Panc1 (cell line): Measurements from ENCODE around the gene PIK3R4. TPM values are rescaled to one million over a fixed set of nuclear protein-coding genes. Genes with fewer than 3 reads are reported as not detected.

Experiments used
- ATAC-seq: fragments of 200-7000 bp; cut with Tn5 transposase; 2 replicates; pipeline ENCODE4 v1.9.1; 2020; ENCODE audit warnings: mild to moderate bottlenecking, moderate library complexity
- BruUV-seq: library from RNA; stranded (reverse); fragments of 400-500 nt; replicated peaks from 2 replicates; lab custom pipeline; 2021; lab: Mats Ljungman, UMichigan
- CTCF ChIA-PET: fragments of 300-600 bp; sonication (Branson Sonifier 250); formaldehyde crosslinking; loops from one replicate; lab custom pipeline; 2022; ENCODE audit warnings: antibody characterized with exemption; lab: Charles Lee
- POLR2A ChIA-PET: fragments of 300-600 bp; sonication (Branson Sonifier 250); formaldehyde crosslinking; loops from one replicate; lab custom pipeline; 2022; ENCODE audit warnings: antibody characterized with exemption; lab: Charles Lee
- DNase-seq: peaks from one replicate; pipeline ENCODE4 v3.0.0-alpha.2; 2010; ENCODE audit warnings: low read depth, low spot score
- H3K27ac ChIP-seq: 2 replicates; pipeline ENCODE4 v1.5.1; 2011; ENCODE audit warnings: mild to moderate bottlenecking, low read length, inconsistent platforms
- H3K27me3 ChIP-seq: fragments of 200-500 bp; sonication (Bioruptor generic); 2 replicates; pipeline ENCODE4 v1.6.0; 2014; ENCODE audit warnings: low read length, inconsistent platforms; ENCODE audit not compliant: control insufficient read depth, insufficient read depth
- H3K36me3 ChIP-seq: fragments of 200-500 bp; sonication (Bioruptor generic); 2 replicates; pipeline ENCODE4 v1.5.1; 2014; ENCODE audit warnings: inconsistent platforms, mild to moderate bottlenecking, low read length, moderate library complexity; ENCODE audit not compliant: control insufficient read depth, insufficient read depth
- H3K4me1 ChIP-seq: 2 replicates; pipeline ENCODE4 v1.5.1; 2011; ENCODE audit warnings: inconsistent platforms, mild to moderate bottlenecking, low read length, moderate library complexity; ENCODE audit not compliant: control insufficient read depth, insufficient read depth
- H3K4me3 ChIP-seq, 2 experiments: 2 replicates each; pipeline ENCODE4 v1.5.1; 2011 to 2012; ENCODE audit warnings: low read depth in 2 of 2, low read length in 2 of 2, mild to moderate bottlenecking in 2 of 2, inconsistent platforms in 1 of 2, moderate library complexity in 1 of 2
- H3K9me3 ChIP-seq: fragments of 200-500 bp; sonication (Bioruptor generic); 2 replicates; pipeline ENCODE4 v1.5.1; 2014; ENCODE audit warnings: low read depth, mild to moderate bottlenecking, inconsistent platforms, low read length, moderate library complexity; ENCODE audit not compliant: control insufficient read depth, insufficient read depth
- CTCF ChIP-seq: fragments of 450-650 bp; IDR thresholded peaks from 2 replicates; pipeline ENCODE4 v1.5.1; 2017; ENCODE audit warnings: mild to moderate bottlenecking
- POLR2AphosphoS5 ChIP-seq: IDR thresholded peaks from 2 replicates; pipeline ENCODE4 v1.6.1; 2012; ENCODE audit warnings: mild to moderate bottlenecking, low read depth, low read length, moderate library complexity
- REST ChIP-seq, 2 experiments: IDR thresholded peaks; 2 replicates each; pipeline ENCODE4 v1.6.1; 2011 to 2012; ENCODE audit warnings: low read depth in 2 of 2, control low read depth in 1 of 2, low read length in 1 of 2, mild to moderate bottlenecking in 1 of 2, moderate library complexity in 1 of 2; ENCODE audit not compliant: insufficient read depth in 1 of 2
- SIN3A ChIP-seq: IDR thresholded peaks from 2 replicates; pipeline ENCODE4 v1.6.1; 2012; ENCODE audit warnings: low read depth, mild to moderate bottlenecking, low read length, moderate library complexity, borderline replicate concordance; ENCODE audit not compliant: insufficient read depth
- TCF7L2 ChIP-seq: IDR thresholded peaks from 2 replicates; pipeline ENCODE4 v1.6.1; 2011; ENCODE audit warnings: mild to moderate bottlenecking, low read depth, low read length, inconsistent platforms
- in situ Hi-C: cut with HindIII; loops from 2 replicates; pipeline ENCODE4 v1.10.0; 2016; ENCODE audit warnings: low sequenced_read_pairs, low pct_unique_long_range_greater_than_20kb
- intact Hi-C: fragments of 100-400 bp; cut with micrococcal nuclease; formaldehyde crosslinking; loops from one replicate; pipeline ENCODE4 v1.10.0; 2022; ENCODE audit not compliant: unreplicated experiment
- total RNA-seq: library from RNA; stranded (reverse); gene quantifications from one replicate; pipeline ENCODE4 v1.2.1, GENCODE V29; 2021; ENCODE audit not compliant: unreplicated experiment

The PIK3R4 gene
- total RNA-seq, 1 experiment from 2014 or later: 26.1 TPM

GRCh38 chr3:130760922-130761321 is 14.3 kb upstream of the PIK3R4 start:
- intact Hi-C loops: no loop called here
- Histone ChIP-seq H3K27me3 (peaks cover 3% of the 10 kb centered on the region; the same call in 1 of the 2 replicates), H3K36me3 (no peaks in the 10 kb centered on the region), H3K27ac (no peak overlapping the region), H3K9me3 (no peaks in the 10 kb centered on the region), H3K4me1 (no peaks in the 10 kb centered on the region), H3K4me3 (no peak overlapping the region)
- CTCF ChIA-PET: interaction anchor here (0.6 kb wide), 1 partner anchor 233 kb away, joined by 3 read pairs; no protein-coding TSS in a partner anchor
- ATAC-seq (no peak), DNase-seq (no peak)
- in situ Hi-C loops: no loop called here
- no TSS peak for BruUV-seq
- no peak for TF ChIP-seq POLR2AphosphoS5
- TF ChIP-seq SIN3A: no peak
- no peak for TF ChIP-seq CTCF
- TF ChIP-seq REST (IDR thresholded peaks at IDR 0.05; ENCODE audit: insufficient read depth in 1 of 2, low read depth in 2 of 2, low read length in 1 of 2): no peak
- TF ChIP-seq TCF7L2: no peak
- POLR2A ChIA-PET: no interaction called here

- Histone ChIP-seq H3K27ac (no peak overlapping the region), H3K27me3 (no peaks in the 10 kb centered on the region), H3K4me1 (no peaks in the 10 kb centered on the region), H3K9me3 (no peaks in the 10 kb centered on the region), H3K36me3 (no peaks in the 10 kb centered on the region), H3K4me3 (no peak overlapping the region)
- peak; percentile 92 for ATAC-seq
- no TSS peak for BruUV-seq
- TF ChIP-seq SIN3A: no peak
- TF ChIP-seq CTCF: peak; percentile 86; the same call in 1 of the 2 replicates
- CTCF ChIA-PET: interaction anchor here (0.6 kb wide), 2 partner anchors 10 to 134 kb away, joined by 4 to 7 read pairs; no protein-coding TSS in a partner anchor
- in situ Hi-C loops (no loop called here), intact Hi-C loops (loop anchor here (1.0 kb wide), 1 partner anchor 133 kb away; no protein-coding TSS in a partner anchor)
- peak; percentile 41 for DNase-seq
- POLR2A ChIA-PET: no interaction called here
Measured at GRCh38 chr3:130759692-130760338, 13.2 kb upstream of the PIK3R4 start.
